Fibroblast of pulmonary artery (primary cell): ENCODE data around the gene GLIPR2.

Source experiments
- DNase-seq: peaks from one replicate; pipeline ENCODE4 v3.0.0-alpha.2; 2010; ENCODE audit warnings: low read depth
- H3K4me3 ChIP-seq: replicated peaks from 2 replicates; pipeline ENCODE4 v1.5.1; 2011; ENCODE audit warnings: low read depth, mild to moderate bottlenecking, control low read depth, low read length, moderate library complexity
- CTCF ChIP-seq: IDR thresholded peaks from 2 replicates; pipeline ENCODE4 v1.5.1; 2011; ENCODE audit warnings: mild to moderate bottlenecking, control low read depth, low read length, inconsistent platforms; ENCODE audit errors: missing control alignments

GLIPR2 gene

GRCh38 chr9:36113999-36114398, 22.5 kb upstream of the GLIPR2 start:
- H3K4me3 ChIP-seq, result no peak overlapping the region
- no peak for DNase-seq
- TF ChIP-seq CTCF, result no peak

GRCh38 chr9:36116593-36116992, 19.9 kb upstream of the GLIPR2 start:
- H3K4me3 ChIP-seq, result no peak overlapping the region
- DNase-seq, result no peak
- no peak for TF ChIP-seq CTCF

- no peak overlapping the region for H3K4me3 ChIP-seq
- DNase-seq, result no peak
- TF ChIP-seq CTCF, result no peak
Observed at GRCh38 chr9:36118201-36118600, 18.3 kb upstream of the GLIPR2 start.

- no peak overlapping the region for H3K4me3 ChIP-seq
- DNase-seq, result no peak
- no peak for TF ChIP-seq CTCF
Observed at GRCh38 chr9:36118706-36119105, 17.8 kb upstream of the GLIPR2 start.

- no peak for TF ChIP-seq CTCF
- DNase-seq, result no peak
- H3K4me3 ChIP-seq, result no peak overlapping the region
Observed at GRCh38 chr9:36119476-36119875, 17.1 kb upstream of the GLIPR2 start.

- TF ChIP-seq CTCF, result no peak
- DNase-seq, result no peak
- no peak overlapping the region for H3K4me3 ChIP-seq
Observed at GRCh38 chr9:36120705-36121104, 15.8 kb upstream of the GLIPR2 start.

- no peak overlapping the region for H3K4me3 ChIP-seq
- no peak for DNase-seq
- TF ChIP-seq CTCF, result no peak
Observed at GRCh38 chr9:36121971-36122370, 14.6 kb upstream of the GLIPR2 start.
